IMR-90 (cell line): ENCODE data around the gene FATE1. TPM values are rescaled to one million over a fixed set of nuclear protein-coding genes. Genes with fewer than 3 reads are reported as not detected.

Source experiments
- ATAC-seq: fragments of 200-7000 bp; cut with Tn5 transposase; 2 replicates; pipeline ENCODE4 v1.9.1; 2020; ENCODE audit warnings: low read depth, mild to moderate bottlenecking, moderate library complexity
- BruUV-seq: library from RNA; stranded (reverse); fragments of 400-500 nt; replicated peaks from 2 replicates; lab custom pipeline; 2021; lab: Mats Ljungman, UMichigan
- CTCF ChIA-PET: fragments of 300-600 bp; formaldehyde crosslinking; extraction: SDS; loops from one replicate; lab custom pipeline; 2021; ENCODE audit warnings: antibody characterized with exemption; lab: Yijun Ruan, JAX
- POLR2A ChIA-PET: fragments of 300-600 bp; sonication (Branson Sonifier 250); formaldehyde crosslinking; loops from one replicate; lab custom pipeline; 2022; ENCODE audit warnings: antibody characterized with exemption; ENCODE audit not compliant: unreplicated experiment; lab: Charles Lee
- DNase-seq: peaks from one replicate; pipeline ENCODE4 v3.0.0; 2013
- H2AFZ ChIP-seq: replicated peaks from 2 replicates; pipeline ENCODE3; 2013; ENCODE audit warnings: low read length, mild to moderate bottlenecking; ENCODE audit not compliant: poor library complexity
- H2AK5ac ChIP-seq: 2 replicates; pipeline ENCODE4 v1.6.1; 2013; ENCODE audit warnings: low read depth, low read length, inconsistent platforms
- H2AK9ac ChIP-seq: replicated peaks from 2 replicates; pipeline ENCODE3; 2013; ENCODE audit warnings: mild to moderate bottlenecking, low read depth, low read length, moderate library complexity; ENCODE audit not compliant: poor library complexity
- H2BK120ac ChIP-seq: 2 replicates; pipeline ENCODE4 v1.6.1; 2013; ENCODE audit warnings: low read depth, low read length, inconsistent platforms
- H2BK15ac ChIP-seq: 3 replicates; pipeline ENCODE4 v1.6.1; 2013; ENCODE audit warnings: low read depth, low read length, inconsistent platforms
- H2BK20ac ChIP-seq: 2 replicates; pipeline ENCODE4 v1.6.1; 2013; ENCODE audit warnings: low read depth, mild to moderate bottlenecking, inconsistent platforms, low read length, moderate library complexity
- H2BK5ac ChIP-seq: 2 replicates; pipeline ENCODE4 v1.6.1; 2013; ENCODE audit warnings: mild to moderate bottlenecking, low read depth, low read length, inconsistent platforms; ENCODE audit not compliant: poor library complexity, severe bottlenecking
- H3K14ac ChIP-seq: replicated peaks from 2 replicates; pipeline ENCODE4 v1.6.1; 2013; ENCODE audit warnings: low read depth, low read length, inconsistent platforms
- H3K18ac ChIP-seq: 2 replicates; pipeline ENCODE4 v1.6.1; 2013; ENCODE audit warnings: low read depth, low read length, control low read depth
- H3K23ac ChIP-seq: 2 replicates; pipeline ENCODE4 v1.6.1; 2013; ENCODE audit warnings: low read depth, low read length, inconsistent platforms
- H3K27ac ChIP-seq: 2 replicates; pipeline ENCODE4 v1.5.1; 2013; ENCODE audit warnings: mild to moderate bottlenecking, control low read depth, low read length; ENCODE audit not compliant: insufficient read depth
- H3K27me3 ChIP-seq: 2 replicates; pipeline ENCODE4 v1.6.1; 2013; ENCODE audit warnings: low read length; ENCODE audit not compliant: control insufficient read depth, insufficient read depth
- H3K36me3 ChIP-seq: 2 replicates; pipeline ENCODE4 v1.6.1; 2013; ENCODE audit warnings: low read length, mixed read lengths; ENCODE audit not compliant: control insufficient read depth, insufficient read depth
- H3K4ac ChIP-seq: 2 replicates; pipeline ENCODE4 v1.6.1; 2013; ENCODE audit warnings: low read depth, low read length, inconsistent platforms
- H3K4me1 ChIP-seq: 2 replicates; pipeline ENCODE4 v1.6.1; 2013; ENCODE audit warnings: low read length, mixed read lengths; ENCODE audit not compliant: control insufficient read depth, insufficient read depth
- H3K4me2 ChIP-seq: 2 replicates; pipeline ENCODE4 v1.6.1; 2013; ENCODE audit warnings: low read depth, mild to moderate bottlenecking, control low read depth, low read length, moderate library complexity
- H3K4me3 ChIP-seq: 2 replicates; pipeline ENCODE4 v1.5.1; 2013; ENCODE audit warnings: low read depth, mild to moderate bottlenecking, control low read depth, low read length, moderate library complexity; ENCODE audit not compliant: insufficient read depth
- H3K56ac ChIP-seq: 2 replicates; pipeline ENCODE4 v1.6.1; 2013; ENCODE audit warnings: low read length, inconsistent platforms; ENCODE audit not compliant: insufficient read depth; ENCODE audit errors: extremely low read depth
- H3K79me1 ChIP-seq, 2 experiments: 2 replicates each; pipeline ENCODE4 v1.6.1; 2013; ENCODE audit warnings: low read length in 2 of 2, inconsistent platforms in 1 of 2, low read depth in 1 of 2
- H3K9ac ChIP-seq: 2 replicates; pipeline ENCODE4 v1.6.1; 2013; ENCODE audit warnings: low read depth, low read length, control low read depth
- H3K9me1 ChIP-seq: 2 replicates; pipeline ENCODE4 v1.6.1; 2013; ENCODE audit warnings: low read length, inconsistent platforms; ENCODE audit not compliant: insufficient read depth
- H3K9me3 ChIP-seq: 2 replicates; pipeline ENCODE4 v1.6.1; 2013; ENCODE audit warnings: low read length; ENCODE audit not compliant: control insufficient read depth, insufficient read depth
- H4K20me1 ChIP-seq: 2 replicates; pipeline ENCODE4 v1.6.1; 2013; ENCODE audit warnings: low read length, inconsistent platforms; ENCODE audit not compliant: insufficient read depth
- H4K5ac ChIP-seq: 2 replicates; pipeline ENCODE4 v1.6.1; 2013; ENCODE audit warnings: mild to moderate bottlenecking, low read depth, low read length, control low read depth
- H4K8ac ChIP-seq, 2 experiments: 2 replicates each; pipeline ENCODE4 v1.6.1; 2013; ENCODE audit warnings: low read depth in 2 of 2, low read length in 2 of 2, control low read depth in 1 of 2, inconsistent platforms in 1 of 2
- H4K91ac ChIP-seq: 2 replicates; pipeline ENCODE4 v1.6.1; 2013; ENCODE audit warnings: low read depth, low read length, inconsistent platforms; ENCODE audit not compliant: insufficient read depth
- BHLHE40 ChIP-seq: fragments of 150-350 bp; IDR thresholded peaks from 2 replicates; pipeline ENCODE4 v1.6.1; 2016; ENCODE audit warnings: mild to moderate bottlenecking, low read depth, low read length
- MAFK ChIP-seq: IDR thresholded peaks from 2 replicates; pipeline ENCODE4 v1.6.1; 2012; ENCODE audit warnings: low read depth, low read length, improper control_type of control experiment
- NFE2L2 ChIP-seq: fragments of 150-350 bp; IDR thresholded peaks from 2 replicates; pipeline ENCODE4 v1.6.1; 2016; ENCODE audit warnings: low read depth, mild to moderate bottlenecking, low read length
- RAD21 ChIP-seq: IDR thresholded peaks from 2 replicates; pipeline ENCODE4 v1.6.1; 2012; ENCODE audit warnings: low read length, improper control_type of control experiment
- RFX5 ChIP-seq: IDR thresholded peaks from 2 replicates; pipeline ENCODE4 v1.8.0; 2012; ENCODE audit warnings: low read depth, mild to moderate bottlenecking, low read length, moderate library complexity
- WGBS, 2 experiments: methylation state at CpG; one replicate each; pipeline versions ENCODE4 v1.1.5 to v1.1.7; 2013; ENCODE audit warnings: missing lambda C conversion rate in 2 of 2; ENCODE audit not compliant: insufficient read length in 1 of 2; ENCODE audit errors: extremely low coverage in 2 of 2; 5-methylcytosine and 5-hydroxymethylcytosine counted together
- dilution Hi-C: fragments of 300-500 bp; cut with HindIII; formaldehyde crosslinking; loops from one replicate; pipeline ENCODE4 v1.14.3; 2018; ENCODE audit warnings: low sequenced_read_pairs; ENCODE audit not compliant: unreplicated experiment
- in situ Hi-C: fragments of 300-500 bp; cut with MboI; formaldehyde crosslinking; loops from 3 replicates; pipeline ENCODE4 v1.14.3; 2019; ENCODE audit warnings: low sequenced_read_pairs, inconsistent platforms, mixed read lengths
- intact Hi-C: fragments of 100-400 bp; cut with micrococcal nuclease; formaldehyde crosslinking; loops from 2 replicates; pipeline ENCODE4 v1.10.0; 2022
- polyA plus RNA-seq, 3 experiments: library from polyadenylated mRNA; depleted of rRNA; stranded (reverse); fragments of >200 nt; gene quantifications; 2 replicates each; pipeline ENCODE4 v1.2.3, GENCODE V29; 2012; ENCODE audit warnings: low replicate concordance in 1 of 3
- total RNA-seq: library from RNA; depleted of rRNA; stranded (reverse); fragments of >200 nt; gene quantifications from 2 replicates; pipeline ENCODE4 v1.2.3, GENCODE V29; 2012

FATE1 gene
- total and polyA plus RNA-seq, 2 of the 4 experiments (the other 2 are of a cell fraction), result not detected

DNA sequence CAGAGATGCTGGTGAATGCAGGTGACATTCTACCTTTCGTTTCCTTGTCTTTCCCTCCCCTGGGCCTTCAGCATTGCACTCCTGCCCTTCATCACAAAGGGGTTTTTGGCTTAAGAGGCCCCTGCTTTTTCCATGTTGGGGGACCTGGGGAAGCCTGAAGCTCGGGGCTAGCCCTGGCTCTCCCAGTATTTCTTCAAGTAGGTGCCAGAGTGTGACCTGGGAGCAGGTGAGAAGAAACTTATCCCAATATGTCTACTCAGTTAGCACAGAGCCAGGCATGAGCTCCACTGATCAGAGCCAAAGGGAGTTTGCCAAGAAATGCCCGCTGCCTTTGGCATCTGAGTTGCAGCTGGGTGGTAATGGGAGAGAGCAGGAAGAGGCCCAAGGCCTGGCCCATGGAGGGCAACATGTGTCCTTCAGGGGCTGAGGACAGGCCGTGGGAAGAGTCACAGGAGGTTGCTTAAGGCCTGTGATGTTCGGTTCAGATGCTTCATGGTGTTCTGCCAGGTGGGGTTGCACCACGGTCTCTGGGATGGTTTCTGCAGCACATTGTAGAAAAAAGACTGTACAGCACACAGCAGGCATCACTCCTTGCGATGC lies 13.0 kb upstream of the FATE1 start:
- dilution Hi-C loops, result no loop called here
- H4K20me1 ChIP-seq, result no peaks in the 10 kb centered on the region

More for the DNA sequence above, 13.0 kb upstream of the FATE1 start:
- no peak for ATAC-seq
- no peak for DNase-seq
- no peak overlapping the region for H3K14ac ChIP-seq
- H3K79me1 ChIP-seq, result no peaks in the 10 kb centered on the region
- H3K9me1 ChIP-seq, result no peaks in the 10 kb centered on the region
- H2AK5ac ChIP-seq, result no peak overlapping the region
- H2BK15ac ChIP-seq, result no peak overlapping the region
- 0% methylated on average over 1 of the region's 7 CpGs; no CpG with 5 or more reads in 1 of the 2 experiments for WGBS, 2 experiments
- H4K91ac ChIP-seq, result no peak overlapping the region
- intact Hi-C loops, result no loop called here
- H3K56ac ChIP-seq, result no peak overlapping the region
- no peak overlapping the region for H3K4me3 ChIP-seq
- no peak overlapping the region for H3K23ac ChIP-seq
- H3K4me2 ChIP-seq, result no peak overlapping the region
- no peaks in the 10 kb centered on the region for H3K4me1 ChIP-seq
- CTCF ChIA-PET, result no interaction called here
- TF ChIP-seq RAD21 (no peak), BHLHE40 (no peak), MAFK (no peak), NFE2L2 (no peak), RFX5 (no peak)
- H2AK9ac ChIP-seq, result no peak overlapping the region
- no peak overlapping the region for H3K18ac ChIP-seq
- H2AFZ ChIP-seq, result no peak overlapping the region
- H4K8ac ChIP-seq, result no peak overlapping the region
- H3K9ac ChIP-seq, result no peak overlapping the region
- H2BK5ac ChIP-seq, result no peak overlapping the region
- POLR2A ChIA-PET, result no interaction called here
- H2BK20ac ChIP-seq, result no peak overlapping the region
- no peak overlapping the region for H4K5ac ChIP-seq
- no peaks in the 10 kb centered on the region for H3K27me3 ChIP-seq
- H2BK120ac ChIP-seq, result no peak overlapping the region
- in situ Hi-C loops, result no loop called here
- no peak overlapping the region for H3K4ac ChIP-seq
- H3K36me3 ChIP-seq, result no peaks in the 10 kb centered on the region
- BruUV-seq, result no TSS peak
- H3K9me3 ChIP-seq, result peaks cover 7% of the 10 kb centered on the region; the same call in 1 of the 2 replicates
- no peak overlapping the region for H3K27ac ChIP-seq
